ENCODE data around the gene MIEF1.

GRCh38 chr22:39492186-39492585 lies 9.9 kb upstream of the MIEF1 start:
- TF ChIP-seq POLR2A (IDR thresholded peaks at IDR 0.05) (no peak), CTCF (IDR thresholded peaks at IDR 0.05) (no peak)

Data from prostate gland (tissue), 2 donors.